ENCODE data around the gene DFFB.

DFFB gene

GRCh38 chr1:3834701-3835100 lies 22.6 kb upstream of the DFFB start:
- no peak for FAIRE-seq

GRCh38 chr1:3836421-3836820 lies 20.9 kb upstream of the DFFB start:
- FAIRE-seq: no peak

GRCh38 chr1:3837200-3837599 lies 20.1 kb upstream of the DFFB start:
- FAIRE-seq: no peak

- FAIRE-seq: no peak
These were observed 19.6 kb upstream of the DFFB start for GRCh38 chr1:3837685-3838084.

- no peak for FAIRE-seq
These were observed 18.5 kb upstream of the DFFB start for GRCh38 chr1:3838788-3839187.

GRCh38 chr1:3841491-3841890 lies 15.8 kb upstream of the DFFB start:
- no peak for FAIRE-seq

- no peak for FAIRE-seq
These were observed 14.4 kb upstream of the DFFB start for GRCh38 chr1:3842912-3843311.

GRCh38 chr1:3846541-3846940 lies 10.7 kb upstream of the DFFB start:
- FAIRE-seq: no peak

GRCh38 chr1:3847081-3847480 lies 10.2 kb upstream of the DFFB start:
- FAIRE-seq: no peak

GRCh38 chr1:3850857-3851256 lies 6.4 kb upstream of the DFFB start:
- no peak for FAIRE-seq

GRCh38 chr1:3851292-3851691 lies 6.0 kb upstream of the DFFB start:
- FAIRE-seq: no peak

- FAIRE-seq: no peak
These were observed 5.2 kb upstream of the DFFB start for GRCh38 chr1:3852091-3852490.

GRCh38 chr1:3852711-3853485 lies 4.4 kb upstream of the DFFB start:
- FAIRE-seq: no peak

- no peak for FAIRE-seq
These were observed 484 bp downstream of the DFFB start for GRCh38 chr1:3857791-3858129.

- FAIRE-seq: no peak
These were observed 1.1 kb downstream of the DFFB start for GRCh38 chr1:3858231-3858981.

- FAIRE-seq: no peak
These were observed 6.1 kb downstream of the DFFB start for GRCh38 chr1:3863231-3863935.

- FAIRE-seq: no peak
These were observed 7.6 kb downstream of the DFFB start for GRCh38 chr1:3864884-3865283.

- FAIRE-seq: no peak
These were observed 8.4 kb downstream of the DFFB start for GRCh38 chr1:3865606-3866160.

GRCh38 chr1:3868464-3869006 lies 11.3 kb downstream of the DFFB start:
- no peak for FAIRE-seq

GRCh38 chr1:3869751-3870301 lies 12.6 kb downstream of the DFFB start:
- FAIRE-seq: no peak

- no peak for FAIRE-seq
These were observed 14.2 kb downstream of the DFFB start for GRCh38 chr1:3871451-3871805.

- FAIRE-seq: no peak
These were observed 15.3 kb downstream of the DFFB start for GRCh38 chr1:3872546-3872945.

GRCh38 chr1:3874736-3875135 lies 17.5 kb downstream of the DFFB start:
- no peak for FAIRE-seq
